Measurements from ENCODE around the gene MAP2. TPM values are rescaled to one million over a fixed set of nuclear protein-coding genes. Genes with fewer than 3 reads are reported as not detected.

The MAP2 gene
- total RNA-seq, 2 experiments from 2014 or later = 0.10 TPM; not detected in 1

GRCh38 chr2:209424199-209424701 lies 403 bp downstream of the MAP2 start:
- no TSS peak for BruUV-seq (replicated peaks)

GRCh38 chr2:209424781-209425470 lies 1.1 kb downstream of the MAP2 start:
- Histone ChIP-seq H3K27ac (ENCODE audit: low read depth, low read length, poor library complexity, severe bottlenecking) (no peak overlapping the region), H3K9me2 (ENCODE audit: insufficient read depth, low read length) (no peaks in the 10 kb centered on the region), H3K9me3 (ENCODE audit: low read length) (no peaks in the 10 kb centered on the region), H3K4me3 (ENCODE audit: low read depth, low read length, poor library complexity, severe bottlenecking) (no peak overlapping the region), H3K79me2 (ENCODE audit: insufficient read depth, low read depth, low read length) (no peaks in the 10 kb centered on the region), H2AFZ (ENCODE audit: low read length) (no peak overlapping the region), H3K36me3 (ENCODE audit: insufficient read depth, low read length) (no peaks in the 10 kb centered on the region), H3K4me2 (ENCODE audit: low read length) (peak overlapping the region; percentile 51; the same call in 1 of the 2 replicates), H4K20me1 (ENCODE audit: insufficient read depth, low read length) (no peaks in the 10 kb centered on the region), H3K4me1 (ENCODE audit: insufficient read depth, low read length, poor library complexity, severe bottlenecking) (no peaks in the 10 kb centered on the region)
- POLR2A ChIA-PET = interaction anchor here (0.6 kb wide), 1 partner anchor 56 kb away, joined by 3 read pairs; no protein-coding TSS in a partner anchor
- no TSS peak for BruUV-seq (replicated peaks)
- no peak for TF ChIP-seq EZH2phosphoT487 (IDR thresholded peaks at IDR 0.05; ENCODE audit: borderline replicate concordance, low read depth, low read length)
- TF ChIP-seq CTCF (conservative IDR thresholded peaks at IDR 0.05; ENCODE audit: low read length) = no peak
- CTCF ChIA-PET (ENCODE audit: unreplicated experiment) = no interaction called here
- intact Hi-C loops (cut with micrococcal nuclease; ENCODE audit: unreplicated experiment) = loop anchor here (5.0 kb wide), 1 partner anchor 83 kb away; no protein-coding TSS in a partner anchor
- no peak for DNase-seq (ENCODE audit: low spot score)

More at GRCh38 chr2:209424199-209424701, 403 bp downstream of the MAP2 start:
- Histone ChIP-seq H3K36me3 (ENCODE audit: insufficient read depth, low read length) (no peaks in the 10 kb centered on the region), H3K9me3 (ENCODE audit: low read length) (no peaks in the 10 kb centered on the region), H4K20me1 (ENCODE audit: insufficient read depth, low read length) (no peaks in the 10 kb centered on the region), H3K27ac (ENCODE audit: low read depth, low read length, poor library complexity, severe bottlenecking) (no peak overlapping the region), H3K9me2 (ENCODE audit: insufficient read depth, low read length) (no peaks in the 10 kb centered on the region), H2AFZ (ENCODE audit: low read length) (no peak overlapping the region), H3K4me3 (ENCODE audit: low read depth, low read length, poor library complexity, severe bottlenecking) (peak overlapping the region; percentile 40), H3K79me2 (ENCODE audit: insufficient read depth, low read depth, low read length) (no peaks in the 10 kb centered on the region), H3K4me2 (ENCODE audit: low read length) (peak overlapping the region; percentile 51; the same call in 1 of the 2 replicates), H3K4me1 (ENCODE audit: insufficient read depth, low read length, poor library complexity, severe bottlenecking) (no peaks in the 10 kb centered on the region)
- POLR2A ChIA-PET = no interaction called here
- CTCF ChIA-PET (ENCODE audit: unreplicated experiment) = no interaction called here
- no peak for DNase-seq (ENCODE audit: low spot score)
- intact Hi-C loops (cut with micrococcal nuclease; ENCODE audit: unreplicated experiment) = loop anchor here (5.0 kb wide), 1 partner anchor 82 kb away; no protein-coding TSS in a partner anchor
- TF ChIP-seq EZH2phosphoT487 (IDR thresholded peaks at IDR 0.05; ENCODE audit: borderline replicate concordance, low read depth, low read length) = no peak
- TF ChIP-seq CTCF (conservative IDR thresholded peaks at IDR 0.05; ENCODE audit: low read length) = no peak

Measured in OCI-LY7 (cell line).